Activated CD4-positive, alpha-beta memory T cell treated with anti-CD3 and anti-CD28 coated beads for 36 hours (primary cell): ENCODE results near the gene MMP19. TPM values are rescaled to one million over a fixed set of nuclear protein-coding genes. Genes with fewer than 3 reads are reported as not detected.
A peak's percentile ranks its signal among the peaks of the same experiment; 100 is the strongest.

Experiments
- CTCF ChIA-PET: fragments of 350-600 bp; sonication (Branson Sonifier 250); formaldehyde crosslinking; loops from one replicate; lab custom pipeline; 2021; ENCODE audit warnings: antibody characterized with exemption, inconsistent platforms; lab: Charles Lee
- POLR2A ChIA-PET: fragments of 350-600 bp; sonication (Branson Sonifier 250); formaldehyde crosslinking; loops from one replicate; lab custom pipeline; 2021; ENCODE audit warnings: antibody characterized with exemption; lab: Charles Lee
- DNase-seq: peaks from one replicate; pipeline ENCODE4 v3.0.0-alpha.2; 2020
- H3K27ac Mint-ChIP-seq: one replicate; pipeline ENCODE4 v1.8.0; 2021; ENCODE audit warnings: mixed read lengths
- H3K27me3 Mint-ChIP-seq: one replicate; pipeline ENCODE4 v1.8.0; 2021; ENCODE audit warnings: mixed read lengths
- H3K36me3 Mint-ChIP-seq: one replicate; pipeline ENCODE4 v1.8.0; 2021; ENCODE audit warnings: mixed read lengths
- H3K4me1 Mint-ChIP-seq: one replicate; pipeline ENCODE4 v1.8.0; 2021; ENCODE audit warnings: low read depth, mixed read lengths
- H3K4me3 Mint-ChIP-seq: one replicate; pipeline ENCODE4 v1.8.0; 2021; ENCODE audit warnings: mild to moderate bottlenecking, mixed read lengths
- H3K9me3 Mint-ChIP-seq: one replicate; pipeline ENCODE4 v1.8.0; 2021; ENCODE audit warnings: mixed read lengths
- intact Hi-C: fragments of 100-400 bp; cut with micrococcal nuclease; formaldehyde crosslinking; loops from one replicate; pipeline ENCODE4 v1.15.1; 2023
- total RNA-seq, 2 experiments: library from RNA; stranded (reverse); gene quantifications; one replicate each; pipeline ENCODE4 v1.2.3, GENCODE V29; 2021

MMP19 gene
- total RNA-seq, 2 experiments from 2014 or later, result 0.31 TPM; not detected in 1

GRCh38 chr12:55822228-55822627 is 20.5 kb downstream of the MMP19 start:
- H3K9me3 Mint-ChIP-seq, result no peaks in the 10 kb centered on the region
- ChIA-PET CTCF (no interaction called here), POLR2A (no interaction called here)
- H3K4me3 Mint-ChIP-seq, result no peak overlapping the region
- peaks cover 49% of the 10 kb centered on the region for H3K4me1 Mint-ChIP-seq
- H3K27me3 Mint-ChIP-seq, result no peaks in the 10 kb centered on the region
- peak overlapping the region; percentile 92 for H3K27ac Mint-ChIP-seq
- no peak for DNase-seq
- intact Hi-C loops, result no loop called here
- peaks cover 43% of the 10 kb centered on the region for H3K36me3 Mint-ChIP-seq

DNA sequence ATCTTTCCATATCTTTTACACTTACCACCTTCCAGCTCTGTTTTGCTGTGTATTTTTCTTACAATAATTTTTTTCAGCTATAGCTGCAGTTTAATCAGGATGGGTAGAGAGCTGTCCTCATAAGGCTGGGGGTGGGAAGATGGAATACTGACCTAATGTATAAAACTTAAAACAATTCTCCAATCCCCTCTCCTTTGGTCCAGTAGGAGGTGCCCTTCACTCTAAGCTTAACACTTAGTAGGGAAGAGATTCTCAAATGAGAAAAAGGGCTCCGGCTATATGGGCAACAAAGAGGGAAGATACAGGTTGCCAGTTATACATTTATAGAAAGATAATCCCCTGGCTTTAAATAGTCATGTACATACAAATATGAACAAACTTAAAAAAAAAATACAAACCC is 22.1 kb downstream of the MMP19 start:
- CTCF ChIA-PET, result interaction anchor here (1.6 to 2.2 kb wide), 4 partner anchors 8 to 119 kb away, joined by 6 to 11 read pairs (median 8); partner anchors contain the start of gene DNAJC14
- no peak for DNase-seq
- H3K4me1 Mint-ChIP-seq, result peaks cover 45% of the 10 kb centered on the region
- no peaks in the 10 kb centered on the region for H3K9me3 Mint-ChIP-seq
- peaks cover 39% of the 10 kb centered on the region for H3K36me3 Mint-ChIP-seq
- POLR2A ChIA-PET, result interaction anchor here (1.1 kb wide), 2 partner anchors 8 to 9 kb away, joined by 3 read pairs; partner anchors contain the start of gene DNAJC14
- H3K4me3 Mint-ChIP-seq, result no peak overlapping the region
- H3K27ac Mint-ChIP-seq, result no peak overlapping the region
- intact Hi-C loops, result no loop called here
- H3K27me3 Mint-ChIP-seq, result no peaks in the 10 kb centered on the region

DNA sequence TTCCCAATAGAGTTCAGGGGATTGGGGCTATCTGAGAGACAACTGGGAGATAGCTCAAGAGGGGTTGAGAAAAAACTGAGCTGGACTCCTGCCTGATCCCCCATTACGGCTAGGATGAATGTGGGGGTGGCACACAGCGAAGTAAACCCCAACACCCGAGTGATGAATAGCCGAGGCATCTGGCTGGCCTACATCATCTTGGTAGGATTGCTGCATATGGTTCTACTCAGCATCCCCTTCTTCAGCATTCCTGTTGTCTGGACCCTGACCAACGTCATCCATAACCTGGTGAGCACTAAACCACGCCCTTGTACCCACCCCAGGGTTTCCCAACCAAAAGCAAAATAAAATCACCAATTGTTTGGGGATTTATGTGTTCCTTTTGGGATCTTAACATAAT is 23.9 kb downstream of the MMP19 start:
- POLR2A ChIA-PET, result interaction anchor here (1.6 to 2.9 kb wide), 3 partner anchors 10 to 285 kb away, joined by 6 to 12 read pairs (median 9); partner anchors contain the start of genes GDF11 and PA2G4
- intact Hi-C loops, result loop anchor here (1.0 to 5.0 kb wide), 4 partner anchors 10 to 403 kb away; partner anchors contain the start of genes DNAJC14, NABP2, PA2G4 and RNF41
- Mint-ChIP-seq H3K9me3 (no peaks in the 10 kb centered on the region), H3K36me3 (peaks cover 44% of the 10 kb centered on the region), H3K4me1 (peaks cover 52% of the 10 kb centered on the region), H3K27ac (no peak overlapping the region), H3K4me3 (no peak overlapping the region), H3K27me3 (no peaks in the 10 kb centered on the region)
- CTCF ChIA-PET, result interaction anchor here (1.3 to 4.7 kb wide), 8 partner anchors 8 to 121 kb away, joined by 4 to 46 read pairs (median 12); partner anchors contain the start of genes DNAJC14 and PYM1
- no peak for DNase-seq

DNA sequence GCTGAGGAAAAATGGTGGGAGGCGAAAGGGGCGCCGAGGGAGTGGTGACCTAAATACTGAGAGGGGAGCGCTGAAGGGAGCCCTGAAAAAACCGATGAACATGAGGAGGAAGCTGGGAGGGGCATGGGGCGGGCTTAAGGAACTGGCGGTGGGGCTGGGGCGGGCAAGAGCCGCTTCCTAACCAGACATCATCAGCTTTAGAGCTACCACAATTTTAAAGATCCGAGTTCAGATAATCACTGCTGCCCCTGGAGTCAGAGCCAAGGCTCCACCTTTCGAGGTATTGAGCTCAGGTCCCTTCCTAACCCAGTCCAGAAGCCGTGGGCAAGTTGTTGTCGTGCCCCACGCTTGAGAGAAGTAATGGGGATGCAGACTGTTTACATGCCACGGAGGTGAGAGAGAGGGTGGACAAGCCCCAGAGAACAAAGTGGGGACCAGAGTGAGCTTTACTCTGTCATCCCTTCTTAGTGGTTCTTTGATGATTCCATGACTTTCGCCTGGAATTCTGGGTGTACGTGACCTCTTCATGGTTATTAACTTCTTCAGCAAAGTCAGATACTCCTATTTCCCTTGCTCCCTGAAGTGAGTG is 24.5 kb downstream of the MMP19 start:
- intact Hi-C loops, result loop anchor here (1.0 to 5.0 kb wide), 4 partner anchors 11 to 404 kb away; partner anchors contain the start of genes DNAJC14, NABP2, PA2G4 and RNF41
- Mint-ChIP-seq H3K4me3 (no peak overlapping the region), H3K27ac (no peak overlapping the region), H3K27me3 (no peaks in the 10 kb centered on the region), H3K36me3 (peaks cover 43% of the 10 kb centered on the region), H3K9me3 (no peaks in the 10 kb centered on the region), H3K4me1 (peaks cover 49% of the 10 kb centered on the region)
- POLR2A ChIA-PET, result interaction anchor here (0.8 to 3.0 kb wide), 15 partner anchors 9 to 300 kb away, joined by 3 to 29 read pairs (median 5); partner anchors contain the start of genes DNAJC14, GDF11, PA2G4 and PYM1
- no peak for DNase-seq
- CTCF ChIA-PET, result interaction anchor here (0.7 to 4.7 kb wide), 16 partner anchors 9 to 333 kb away, joined by 3 to 46 read pairs (median 7); partner anchors contain the start of genes DNAJC14 and PYM1

GRCh38 chr12:55817345-55818139 is 25.2 kb downstream of the MMP19 start, which contains the start of the genes ORMDL2 and SARNP:
ORMDL2 (plus strand) TSS chr12:55818041; CDS start chr12:55819000, 959 bp downstream.
SARNP (minus strand) TSS chr12:55817724; CDS start chr12:55817701, 23 bp downstream.
- peaks cover 49% of the 10 kb centered on the region for H3K4me1 Mint-ChIP-seq
- peak; percentile 99 for DNase-seq
- no peaks in the 10 kb centered on the region for H3K27me3 Mint-ChIP-seq
- CTCF ChIA-PET, result interaction anchor here (0.6 to 4.7 kb wide), 18 partner anchors 9 to 334 kb away, joined by 3 to 46 read pairs (median 6); partner anchors contain the start of genes DNAJC14 and PYM1
- no peaks in the 10 kb centered on the region for H3K9me3 Mint-ChIP-seq
- no peak within 1 kb of the TSS for H3K27ac Mint-ChIP-seq
- POLR2A ChIA-PET, result interaction anchor here (0.8 to 3.0 kb wide), 16 partner anchors 9 to 301 kb away, joined by 3 to 29 read pairs (median 5); partner anchors contain the start of genes BLOC1S1, DNAJC14, GDF11 and PA2G4
- no peak within 1 kb of the TSS for H3K4me3 Mint-ChIP-seq
- intact Hi-C loops, result loop anchor here (1.0 to 5.0 kb wide), 8 partner anchors 12 to 405 kb away; partner anchors contain the start of genes DNAJC14, GDF11, NABP2 and PA2G4
- peaks cover 43% of the 10 kb centered on the region for H3K36me3 Mint-ChIP-seq

- H3K27ac Mint-ChIP-seq, result no peak overlapping the region
- no peak for DNase-seq
- peaks cover 37% of the 10 kb centered on the region for H3K36me3 Mint-ChIP-seq
- H3K27me3 Mint-ChIP-seq, result no peaks in the 10 kb centered on the region
- H3K4me3 Mint-ChIP-seq, result no peak overlapping the region
- intact Hi-C loops, result loop anchor here (1.0 to 5.0 kb wide), 7 partner anchors 74 to 405 kb away; partner anchors contain the start of genes GDF11, NABP2, PA2G4 and RNF41
- H3K4me1 Mint-ChIP-seq, result peaks cover 50% of the 10 kb centered on the region
- ChIA-PET CTCF (interaction anchor here (0.6 to 4.7 kb wide), 14 partner anchors 10 to 160 kb away, joined by 3 to 46 read pairs (median 8); partner anchors contain the start of genes DNAJC14 and PYM1), POLR2A (interaction anchor here (0.8 to 3.0 kb wide), 10 partner anchors 13 to 301 kb away, joined by 3 to 29 read pairs (median 6); partner anchors contain the start of genes BLOC1S1, DNAJC14, GDF11 and PYM1)
- H3K9me3 Mint-ChIP-seq, result no peaks in the 10 kb centered on the region
Measured at GRCh38 chr12:55816881-55817344, 25.8 kb downstream of the MMP19 start.

- H3K27me3 Mint-ChIP-seq, result no peaks in the 10 kb centered on the region
- DNase-seq, result no peak
- intact Hi-C loops, result loop anchor here (5.0 kb wide), 3 partner anchors 287 to 407 kb away; partner anchors contain the start of genes NABP2, PA2G4, RNF41 and RPL41
- no peak overlapping the region for H3K27ac Mint-ChIP-seq
- POLR2A ChIA-PET, result interaction anchor here (1.6 to 3.0 kb wide), 2 partner anchors 14 to 111 kb away, joined by 3 to 29 read pairs; partner anchors contain the start of gene DNAJC14
- CTCF ChIA-PET, result interaction anchor here (3.2 to 4.7 kb wide), 3 partner anchors 19 to 124 kb away, joined by 11 to 46 read pairs (median 35); no protein-coding TSS in a partner anchor
- H3K4me1 Mint-ChIP-seq, result peaks cover 57% of the 10 kb centered on the region
- no peak overlapping the region for H3K4me3 Mint-ChIP-seq
- H3K36me3 Mint-ChIP-seq, result peaks cover 25% of the 10 kb centered on the region
- no peaks in the 10 kb centered on the region for H3K9me3 Mint-ChIP-seq
Measured at GRCh38 chr12:55815473-55815872, 27.3 kb downstream of the MMP19 start.

DNA sequence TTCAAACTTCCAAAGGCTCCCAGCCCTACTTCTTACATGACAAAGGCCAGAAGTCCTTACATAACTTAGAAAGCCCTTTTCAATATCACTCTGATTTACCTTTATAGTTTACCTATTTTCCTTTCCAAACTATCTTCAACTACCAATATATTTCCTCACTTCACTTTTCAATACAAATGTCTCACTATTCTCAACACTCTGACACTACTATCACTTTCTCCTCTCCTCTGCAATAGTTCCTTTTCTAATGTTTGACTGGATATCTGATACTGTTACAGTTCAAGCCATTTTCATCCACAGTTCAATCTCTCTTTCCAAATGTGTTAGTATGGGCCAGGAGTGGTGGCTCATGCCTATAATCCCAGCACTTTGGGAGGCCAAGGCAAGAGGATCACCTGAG is 28.5 kb downstream of the MMP19 start:
- Mint-ChIP-seq H3K4me3 (no peak overlapping the region), H3K4me1 (peaks cover 56% of the 10 kb centered on the region), H3K9me3 (no peaks in the 10 kb centered on the region), H3K36me3 (peaks cover 18% of the 10 kb centered on the region), H3K27me3 (no peaks in the 10 kb centered on the region), H3K27ac (no peak overlapping the region)
- DNase-seq, result no peak
- ChIA-PET CTCF (no interaction called here), POLR2A (interaction anchor here (1.6 kb wide), 1 partner anchor 112 kb away, joined by 3 read pairs; no protein-coding TSS in a partner anchor)
- intact Hi-C loops, result no loop called here

DNA sequence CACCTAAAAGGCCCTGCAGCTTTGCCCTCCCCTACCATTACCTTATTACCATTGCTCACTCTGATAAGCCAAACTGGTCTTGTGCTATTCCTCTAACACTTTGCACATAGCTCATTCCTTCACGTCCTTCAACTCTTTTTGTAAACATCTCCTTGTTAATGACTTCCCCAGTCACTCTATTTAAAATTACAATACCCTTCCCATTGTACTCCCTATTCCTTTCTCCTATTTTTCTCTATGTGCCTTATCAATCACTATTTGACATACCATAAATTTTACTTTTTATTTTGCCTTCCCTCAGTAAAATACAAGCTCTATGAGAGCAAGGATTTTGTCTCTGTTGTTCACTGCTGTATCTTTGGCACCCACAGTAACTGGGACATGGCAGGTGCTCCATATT is 30.6 kb downstream of the MMP19 start:
- no peak for DNase-seq
- ChIA-PET POLR2A (interaction anchor here (0.9 kb wide), 1 partner anchor 9 kb away, joined by 3 read pairs; no protein-coding TSS in a partner anchor), CTCF (interaction anchor here (1.1 to 1.8 kb wide), 2 partner anchors 73 to 124 kb away, joined by 3 to 6 read pairs; no protein-coding TSS in a partner anchor)
- Mint-ChIP-seq H3K27ac (no peak overlapping the region), H3K4me3 (no peak overlapping the region), H3K4me1 (peaks cover 45% of the 10 kb centered on the region), H3K27me3 (no peaks in the 10 kb centered on the region), H3K9me3 (no peaks in the 10 kb centered on the region), H3K36me3 (peaks cover 18% of the 10 kb centered on the region)
- intact Hi-C loops, result no loop called here

DNA sequence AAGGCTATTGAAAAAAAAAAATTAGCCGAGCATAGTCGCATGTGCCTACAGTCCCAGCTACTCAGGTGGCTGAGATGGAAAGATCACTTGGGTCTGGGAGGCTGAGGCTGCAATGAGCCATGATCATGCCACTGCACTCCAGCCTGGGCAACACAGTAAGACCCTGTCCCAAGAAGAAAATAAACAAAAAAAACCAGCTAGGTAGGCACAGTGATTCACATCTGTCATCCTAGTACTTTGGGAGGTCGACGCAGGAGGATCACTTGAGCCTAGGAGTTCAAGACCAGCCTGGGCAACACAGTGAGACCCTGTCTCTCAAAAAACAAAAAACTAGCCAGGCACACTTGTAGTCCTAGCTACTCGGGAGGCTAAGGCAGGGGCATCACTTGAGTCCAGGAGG is 33.5 kb downstream of the MMP19 start:
- CTCF ChIA-PET, result interaction anchor here (1.2 kb wide), 1 partner anchor 187 kb away, joined by 5 read pairs; no protein-coding TSS in a partner anchor
- POLR2A ChIA-PET, result interaction anchor here (1.1 to 1.2 kb wide), 2 partner anchors 9 to 14 kb away, joined by 3 to 9 read pairs; partner anchors contain the start of genes ORMDL2 and SARNP
- no peaks in the 10 kb centered on the region for H3K27me3 Mint-ChIP-seq
- H3K4me3 Mint-ChIP-seq, result no peak overlapping the region
- intact Hi-C loops, result no loop called here
- H3K4me1 Mint-ChIP-seq, result peaks cover 32% of the 10 kb centered on the region
- H3K36me3 Mint-ChIP-seq, result peaks cover 15% of the 10 kb centered on the region
- no peak overlapping the region for H3K27ac Mint-ChIP-seq
- no peaks in the 10 kb centered on the region for H3K9me3 Mint-ChIP-seq
- DNase-seq, result no peak
